Activated T-helper 2 cell treated with anti-CD3 and anti-CD28 coated beads, Interferon-gamma antibody, Interleukin-2, Interleukin-4, amounts not matched to agents 10 μg/mL and 5 μg/mL and 100 μg/mL, durations not matched to agents 14 hours and 24 hours and 36 hours (primary cell): ENCODE data around the gene WAS. TPM values are rescaled to one million over a fixed set of nuclear protein-coding genes. Genes with fewer than 3 reads are reported as not detected.
A peak's percentile ranks its signal among the peaks of the same experiment; 100 is the strongest.
"Not testable (repeated sequence)": the region's sequence is repeated elsewhere in the genome, so short reads cannot be mapped to it uniquely, and the experiment has no call there.

Source experiments
- DNase-seq: peaks from one replicate; pipeline ENCODE4 v3.0.0; 2021; ENCODE audit warnings: low spot score
- H3K27ac Mint-ChIP-seq: one replicate; pipeline ENCODE4 v1.8.0; 2021; ENCODE audit warnings: mixed read lengths
- H3K27me3 Mint-ChIP-seq: one replicate; pipeline ENCODE4 v1.8.0; 2021; ENCODE audit warnings: low read depth, mixed read lengths
- H3K36me3 Mint-ChIP-seq: one replicate; pipeline ENCODE4 v1.8.0; 2021; ENCODE audit warnings: low read depth, mixed read lengths
- H3K4me1 Mint-ChIP-seq: one replicate; pipeline ENCODE4 v1.8.0; 2021; ENCODE audit warnings: low read depth, mixed read lengths
- H3K4me3 Mint-ChIP-seq: one replicate; pipeline ENCODE4 v1.8.0; 2021; ENCODE audit warnings: low read depth, mild to moderate bottlenecking, moderate library complexity, mixed read lengths
- H3K9me3 Mint-ChIP-seq: one replicate; pipeline ENCODE4 v1.8.0; 2021; ENCODE audit warnings: mixed read lengths
- intact Hi-C: fragments of 100-400 bp; cut with micrococcal nuclease; formaldehyde crosslinking; loops from one replicate; pipeline ENCODE4 v1.15.1; 2023
- total RNA-seq: library from RNA; stranded (reverse); gene quantifications from 2 replicates; pipeline ENCODE4 v1.2.3, GENCODE V29; 2022

Gene WAS
- total RNA-seq, 1 donor from 2014 or later: 120 TPM

DNA sequence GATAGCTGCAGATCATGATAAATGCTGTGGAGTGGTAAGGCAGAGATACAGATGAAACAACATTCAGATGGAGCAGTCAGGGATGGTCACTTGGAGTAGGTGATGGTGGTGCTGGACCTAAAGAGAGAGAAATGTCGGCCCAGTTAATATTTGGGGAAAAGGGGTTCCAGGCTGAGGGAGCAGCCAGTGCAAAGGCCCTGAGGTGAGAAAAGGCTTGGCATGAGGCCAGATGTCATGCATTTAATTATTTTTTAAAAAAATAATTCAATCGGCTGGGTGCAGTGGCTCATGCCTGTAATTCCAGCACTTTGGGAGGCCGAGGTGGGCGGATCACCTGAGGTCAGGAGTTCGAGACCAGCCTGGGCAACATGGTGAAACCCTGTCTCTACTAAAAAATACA lies 8.1 kb downstream of the WAS start:
- Mint-ChIP-seq H3K4me1 (peaks cover 22% of the 10 kb centered on the region), H3K36me3 (peaks cover 38% of the 10 kb centered on the region)
- H3K9me3 Mint-ChIP-seq, H3K27ac Mint-ChIP-seq, H3K27me3 Mint-ChIP-seq, H3K4me3 Mint-ChIP-seq, DNase-seq, intact Hi-C loops: not testable (repeated sequence)

DNA sequence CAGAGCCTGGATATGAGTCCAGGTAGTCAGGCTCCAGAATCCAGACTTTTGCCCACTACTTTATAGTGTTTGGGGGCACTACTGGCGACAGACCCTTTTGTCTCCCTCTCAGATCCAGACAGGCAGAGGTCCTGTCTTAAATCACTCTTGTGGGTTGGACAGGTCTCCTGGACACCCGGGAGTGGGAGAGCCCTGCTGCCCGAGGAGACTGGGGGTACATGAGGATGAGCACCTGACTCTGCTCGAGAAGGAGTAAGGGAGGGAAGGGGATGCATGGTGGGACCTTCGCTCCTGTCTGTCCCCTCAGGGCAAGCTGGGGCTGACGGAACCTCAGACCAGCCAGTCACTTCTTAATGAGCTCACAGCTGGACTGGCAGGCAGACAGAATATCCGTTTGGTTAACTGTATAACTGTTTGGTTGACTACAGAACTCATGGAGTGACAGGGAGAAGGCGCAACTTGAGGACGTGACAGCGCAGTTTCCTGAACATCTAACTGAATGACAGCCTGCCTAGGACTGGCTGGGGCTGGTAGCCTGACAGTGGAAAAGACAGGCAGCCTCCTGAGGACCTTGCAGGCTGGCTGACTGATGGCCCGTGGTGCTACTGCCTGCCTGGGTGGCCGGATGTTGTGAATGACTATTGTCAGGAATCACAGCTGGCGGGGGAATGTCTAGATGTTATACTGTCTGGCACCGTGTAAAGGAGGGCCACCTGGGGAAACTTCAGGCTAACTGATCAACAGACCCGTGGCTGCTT lies 11.4 kb downstream of the WAS start:
- peak overlapping the region; percentile 94 for H3K27ac Mint-ChIP-seq
- H3K4me1 Mint-ChIP-seq: peaks cover 26% of the 10 kb centered on the region
- DNase-seq: no peak
- intact Hi-C loops: no loop called here
- no peaks in the 10 kb centered on the region for H3K27me3 Mint-ChIP-seq
- H3K36me3 Mint-ChIP-seq: peaks cover 36% of the 10 kb centered on the region
- no peaks in the 10 kb centered on the region for H3K9me3 Mint-ChIP-seq
- peak overlapping the region; percentile 89 for H3K4me3 Mint-ChIP-seq

DNA sequence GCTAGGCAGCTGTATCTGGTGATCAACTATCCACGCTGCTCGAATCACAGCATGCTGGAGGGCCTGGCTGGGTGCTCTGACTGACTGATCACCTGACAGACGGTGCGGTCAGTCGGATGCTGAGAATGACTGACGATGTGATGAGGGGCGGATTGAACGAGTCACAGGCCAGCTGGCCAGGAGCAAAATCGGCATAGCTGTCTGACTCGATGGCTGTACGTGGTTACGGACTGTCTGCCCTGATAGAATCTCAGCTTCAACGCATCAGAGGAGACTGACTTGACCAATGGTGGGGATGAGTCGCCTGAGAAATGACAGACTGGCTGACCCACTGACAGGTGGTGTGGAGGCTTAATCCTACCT lies 11.9 kb downstream of the WAS start:
- Mint-ChIP-seq H3K4me3 (peak overlapping the region; percentile 89), H3K27me3 (no peaks in the 10 kb centered on the region), H3K9me3 (no peaks in the 10 kb centered on the region), H3K36me3 (peaks cover 35% of the 10 kb centered on the region), H3K4me1 (peaks cover 26% of the 10 kb centered on the region), H3K27ac (peak overlapping the region; percentile 94)
- DNase-seq: no peak
- intact Hi-C loops: no loop called here

DNA sequence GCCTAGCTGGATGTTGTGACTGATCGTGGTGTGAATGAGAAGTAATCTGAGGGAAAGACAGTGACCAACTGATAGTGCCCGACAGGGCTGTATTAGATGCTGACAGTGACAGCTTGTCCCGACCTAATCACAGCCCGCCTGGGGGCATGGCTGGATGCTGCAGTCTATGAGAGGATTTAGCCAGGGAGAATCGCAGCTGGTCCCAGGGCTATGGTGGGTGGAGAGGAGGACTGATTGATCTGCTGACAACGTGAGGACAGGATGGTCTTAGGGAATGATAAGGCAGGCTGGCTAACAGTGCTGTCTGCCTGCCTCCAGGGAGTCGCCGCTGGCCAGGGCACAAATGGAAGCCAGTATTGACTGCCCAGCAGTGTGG lies 12.3 kb downstream of the WAS start:
- peaks cover 26% of the 10 kb centered on the region for H3K4me1 Mint-ChIP-seq
- no peaks in the 10 kb centered on the region for H3K9me3 Mint-ChIP-seq
- H3K27ac Mint-ChIP-seq: peak overlapping the region; percentile 94
- no peak for DNase-seq
- H3K4me3 Mint-ChIP-seq: peak overlapping the region; percentile 89
- peaks cover 35% of the 10 kb centered on the region for H3K36me3 Mint-ChIP-seq
- intact Hi-C loops: loop anchor here (1.0 to 2.0 kb wide), 3 partner anchors 12 to 106 kb away; partner anchors contain the start of gene HDAC6
- H3K27me3 Mint-ChIP-seq: no peaks in the 10 kb centered on the region

DNA sequence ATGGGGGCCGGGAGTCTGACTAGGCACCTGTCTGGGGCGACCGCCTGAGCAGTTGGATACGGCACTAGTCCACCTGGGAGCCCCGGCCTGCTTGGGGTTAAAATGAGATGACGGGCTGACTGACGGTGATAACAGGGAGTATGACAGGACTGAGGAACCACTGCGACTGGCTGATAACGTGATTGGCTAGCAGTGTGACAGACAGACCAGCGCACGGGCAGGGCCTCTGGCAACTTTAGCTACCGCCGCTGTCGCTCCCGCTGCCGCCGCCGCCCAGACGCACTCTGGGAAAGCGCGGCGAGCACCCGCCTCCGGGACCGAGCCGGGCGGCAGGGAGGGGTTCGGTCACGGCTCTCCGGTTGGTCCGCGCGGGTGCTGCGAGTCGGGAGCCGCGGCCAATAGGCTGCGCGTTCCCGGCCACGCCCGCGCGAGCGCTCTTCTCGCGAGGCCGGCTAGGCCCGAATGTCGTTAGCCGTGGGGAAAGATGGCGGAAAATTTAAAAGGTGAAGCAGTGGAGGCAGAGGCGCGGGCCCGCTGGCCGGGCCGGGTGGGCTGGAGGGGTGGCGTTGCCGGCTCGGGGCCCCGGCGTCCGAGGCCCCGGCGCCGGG lies 12.8 kb downstream of the WAS start, which contains the start of gene SUV39H1:
Gene SUV39H1 (plus strand): TSS at position 434 of the 608 bp plus-strand sequence. CDS start 51 bp downstream, at position 485.
- no peaks in the 10 kb centered on the region for H3K9me3 Mint-ChIP-seq

DNA sequence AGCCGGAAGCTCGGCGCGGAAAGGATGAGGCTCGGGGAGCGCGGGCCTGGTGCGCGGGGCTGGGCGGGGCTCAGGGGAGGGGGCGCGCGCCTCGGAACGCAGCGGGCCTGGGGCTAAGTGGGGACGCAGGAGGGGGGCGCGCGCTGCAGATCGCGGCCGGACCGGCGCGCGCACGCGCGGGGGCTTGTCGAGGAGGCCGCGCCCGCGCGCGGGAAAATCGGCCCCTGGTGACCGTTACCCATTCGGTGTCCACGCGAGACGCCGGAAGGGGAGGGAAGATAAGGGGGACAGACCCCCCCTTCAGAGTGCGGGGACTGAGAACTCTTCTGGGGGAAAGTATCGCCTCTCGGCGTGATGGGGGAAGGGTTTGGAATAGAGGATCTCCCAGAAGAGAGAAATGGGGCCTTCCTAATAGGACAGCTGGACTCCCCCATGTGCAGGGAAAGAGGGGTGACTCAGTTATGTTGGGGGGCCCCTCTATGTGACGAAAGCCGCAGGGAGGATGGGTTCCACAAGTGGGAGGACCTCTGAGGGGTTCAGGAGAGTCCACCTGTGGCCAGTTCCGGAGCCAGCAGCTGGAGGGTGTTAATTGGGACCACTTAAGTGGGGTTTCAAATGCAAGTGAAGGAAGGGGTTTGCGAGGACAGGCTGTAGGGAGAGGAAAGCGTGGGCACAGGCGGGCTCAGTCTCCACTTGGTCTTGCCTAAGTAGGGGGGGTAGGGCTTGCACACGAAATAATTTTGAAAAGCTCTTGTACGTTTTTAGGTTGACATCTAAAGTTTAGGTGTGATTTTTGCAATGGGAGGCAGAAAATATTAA lies 13.5 kb downstream of the WAS start:
- intact Hi-C loops: loop anchor here (1.0 to 2.0 kb wide), 4 partner anchors 13 to 105 kb away; partner anchors contain the start of gene HDAC6

More for the DNA sequence above, 12.8 kb downstream of the WAS start, which contains the start of gene SUV39H1:
- DNase-seq: peak; percentile 84
- Mint-ChIP-seq H3K27ac (peak within 1 kb of the TSS; percentile 94), H3K4me3 (peak within 1 kb of the TSS; percentile 94), H3K36me3 (peaks cover 31% of the 10 kb centered on the region), H3K4me1 (peaks cover 26% of the 10 kb centered on the region), H3K27me3 (no peaks in the 10 kb centered on the region)
- intact Hi-C loops: loop anchor here (1.0 to 2.0 kb wide), 3 partner anchors 12 to 106 kb away; partner anchors contain the start of gene HDAC6

DNA sequence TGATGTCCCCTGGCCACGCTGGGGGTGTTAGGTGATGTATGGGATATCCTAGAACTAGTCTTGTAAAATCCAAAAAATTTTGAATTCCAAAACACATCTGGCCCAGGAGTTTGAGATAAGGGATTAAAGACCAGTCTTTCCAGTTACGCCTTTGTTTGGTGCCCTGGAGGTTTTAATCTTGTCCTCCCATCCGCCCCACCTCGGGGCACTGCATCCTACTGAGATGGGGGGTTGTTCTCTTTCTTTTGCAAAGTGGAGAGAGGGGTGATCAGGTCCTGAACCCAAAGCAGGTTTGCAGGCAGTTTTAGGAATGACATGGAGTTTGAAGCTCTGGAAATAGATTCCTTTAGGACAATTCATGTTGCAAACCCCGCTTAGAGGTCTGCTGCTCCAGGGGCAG lies 14.7 kb downstream of the WAS start:
- H3K36me3 Mint-ChIP-seq: peaks cover 39% of the 10 kb centered on the region
- no peaks in the 10 kb centered on the region for H3K27me3 Mint-ChIP-seq
- peak overlapping the region; percentile 94 for H3K4me3 Mint-ChIP-seq
- H3K9me3 Mint-ChIP-seq: no peaks in the 10 kb centered on the region
- H3K4me1 Mint-ChIP-seq: peaks cover 29% of the 10 kb centered on the region
- DNase-seq: no peak
- H3K27ac Mint-ChIP-seq: no peak overlapping the region
- intact Hi-C loops: no loop called here

More for the DNA sequence above, 13.5 kb downstream of the WAS start:
- peak overlapping the region; percentile 94 for H3K27ac Mint-ChIP-seq
- no peaks in the 10 kb centered on the region for H3K9me3 Mint-ChIP-seq
- peaks cover 26% of the 10 kb centered on the region for H3K4me1 Mint-ChIP-seq
- peak overlapping the region; percentile 94 for H3K4me3 Mint-ChIP-seq
- H3K36me3 Mint-ChIP-seq: peaks cover 29% of the 10 kb centered on the region
- no peaks in the 10 kb centered on the region for H3K27me3 Mint-ChIP-seq
- peak; percentile 36 for DNase-seq

DNA sequence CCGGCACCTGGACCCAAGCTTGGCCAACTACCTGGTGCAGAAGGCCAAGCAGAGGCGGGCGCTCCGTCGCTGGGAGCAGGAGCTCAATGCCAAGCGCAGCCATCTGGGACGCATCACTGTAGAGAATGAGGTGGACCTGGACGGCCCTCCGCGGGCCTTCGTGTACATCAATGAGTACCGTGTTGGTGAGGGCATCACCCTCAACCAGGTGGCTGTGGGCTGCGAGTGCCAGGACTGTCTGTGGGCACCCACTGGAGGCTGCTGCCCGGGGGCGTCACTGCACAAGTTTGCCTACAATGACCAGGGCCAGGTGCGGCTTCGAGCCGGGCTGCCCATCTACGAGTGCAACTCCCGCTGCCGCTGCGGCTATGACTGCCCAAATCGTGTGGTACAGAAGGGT lies 16.6 kb downstream of the WAS start:
- intact Hi-C loops: no loop called here
- DNase-seq: no peak
- H3K9me3 Mint-ChIP-seq: no peaks in the 10 kb centered on the region
- no peak overlapping the region for H3K27ac Mint-ChIP-seq
- no peak overlapping the region for H3K4me3 Mint-ChIP-seq
- peaks cover 30% of the 10 kb centered on the region for H3K4me1 Mint-ChIP-seq
- H3K36me3 Mint-ChIP-seq: peaks cover 53% of the 10 kb centered on the region
- H3K27me3 Mint-ChIP-seq: no peaks in the 10 kb centered on the region

DNA sequence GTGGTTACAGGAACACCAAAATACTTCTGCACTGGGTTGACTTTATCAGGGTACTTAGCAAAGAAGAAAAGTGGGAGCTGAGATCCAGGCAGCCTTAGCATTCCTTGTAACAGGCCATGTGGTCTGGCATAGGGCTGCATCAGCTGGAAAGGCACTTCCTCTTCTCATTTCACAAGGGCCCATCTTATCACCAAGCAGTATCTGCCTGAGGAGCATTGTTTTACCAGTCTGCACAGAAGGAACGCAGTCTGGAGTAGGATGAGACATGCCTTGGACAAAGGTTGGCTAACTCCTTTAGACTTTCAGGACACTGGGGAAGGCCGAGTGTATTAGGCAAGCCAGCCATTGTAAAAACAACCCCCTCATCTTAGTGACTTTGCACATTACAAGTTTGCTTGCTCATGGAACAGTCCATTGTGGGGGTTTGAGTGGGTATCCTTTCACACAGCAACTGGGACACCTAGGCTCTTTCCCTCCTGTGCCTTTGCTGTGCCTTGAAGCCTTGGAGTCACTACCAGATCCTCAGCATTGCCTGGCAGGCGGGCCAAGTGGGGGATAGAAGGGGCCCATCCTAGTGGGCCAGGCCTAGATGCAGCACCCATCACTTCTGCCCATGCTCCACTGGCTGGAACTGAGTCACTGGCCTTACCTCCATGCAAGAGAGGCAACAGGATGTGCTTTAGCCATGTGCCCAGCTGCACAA lies 17.5 kb downstream of the WAS start:
- Mint-ChIP-seq H3K4me3 (no peak overlapping the region), H3K27me3 (no peaks in the 10 kb centered on the region), H3K9me3 (no peaks in the 10 kb centered on the region), H3K4me1 (peaks cover 21% of the 10 kb centered on the region), H3K27ac (no peak overlapping the region), H3K36me3 (peaks cover 54% of the 10 kb centered on the region)
- DNase-seq: no peak
- intact Hi-C loops: no loop called here

DNA sequence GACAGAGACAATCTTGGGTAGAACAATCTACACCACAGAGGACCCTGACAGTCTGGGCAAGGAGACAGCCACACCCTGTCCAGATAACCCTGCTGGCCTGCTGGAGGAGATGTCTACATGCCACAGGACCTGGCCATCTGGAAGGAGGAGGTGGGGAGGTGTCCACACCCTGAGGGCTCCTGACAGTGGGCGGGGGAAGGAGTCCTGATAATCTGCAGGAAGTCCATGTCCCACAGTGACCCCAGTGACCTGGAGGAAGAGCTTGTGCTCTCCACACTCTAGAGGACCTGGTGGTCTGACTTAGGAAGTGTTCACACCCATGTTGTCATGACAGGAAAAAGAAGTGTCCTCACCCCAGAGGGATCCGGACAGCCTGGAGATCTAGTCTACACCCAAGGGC lies 18.4 kb downstream of the WAS start:
- no peaks in the 10 kb centered on the region for H3K27me3 Mint-ChIP-seq
- intact Hi-C loops: no loop called here
- H3K9me3 Mint-ChIP-seq: no peaks in the 10 kb centered on the region
- H3K4me3 Mint-ChIP-seq: no peak overlapping the region
- no peak for DNase-seq
- H3K27ac Mint-ChIP-seq: no peak overlapping the region
- H3K36me3 Mint-ChIP-seq: peaks cover 55% of the 10 kb centered on the region
- H3K4me1 Mint-ChIP-seq: peaks cover 19% of the 10 kb centered on the region

DNA sequence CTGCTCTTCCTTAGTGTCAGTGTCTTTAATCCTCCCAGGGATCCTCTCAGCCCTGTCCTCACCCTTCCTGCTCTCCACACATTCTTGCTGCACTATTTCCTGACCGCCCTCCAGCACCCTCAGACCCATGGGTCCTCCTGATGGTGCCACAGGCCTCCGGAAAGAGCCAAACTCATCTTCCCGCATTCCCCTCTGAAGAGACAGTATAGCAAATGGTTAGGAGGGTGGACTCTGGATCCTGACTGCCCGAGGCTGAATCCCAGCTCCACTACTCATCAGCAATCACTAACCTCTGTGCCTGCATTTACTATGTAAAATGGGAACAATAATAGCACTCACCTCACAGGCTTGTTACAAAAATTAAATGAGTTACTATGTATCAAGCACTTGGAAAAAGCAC lies 19.1 kb downstream of the WAS start:
- no peak overlapping the region for H3K4me3 Mint-ChIP-seq
- H3K4me1 Mint-ChIP-seq: peaks cover 14% of the 10 kb centered on the region
- no peaks in the 10 kb centered on the region for H3K9me3 Mint-ChIP-seq
- H3K27ac Mint-ChIP-seq: no peak overlapping the region
- DNase-seq: no peak
- H3K36me3 Mint-ChIP-seq: peaks cover 52% of the 10 kb centered on the region
- intact Hi-C loops: no loop called here
- H3K27me3 Mint-ChIP-seq: no peaks in the 10 kb centered on the region

DNA sequence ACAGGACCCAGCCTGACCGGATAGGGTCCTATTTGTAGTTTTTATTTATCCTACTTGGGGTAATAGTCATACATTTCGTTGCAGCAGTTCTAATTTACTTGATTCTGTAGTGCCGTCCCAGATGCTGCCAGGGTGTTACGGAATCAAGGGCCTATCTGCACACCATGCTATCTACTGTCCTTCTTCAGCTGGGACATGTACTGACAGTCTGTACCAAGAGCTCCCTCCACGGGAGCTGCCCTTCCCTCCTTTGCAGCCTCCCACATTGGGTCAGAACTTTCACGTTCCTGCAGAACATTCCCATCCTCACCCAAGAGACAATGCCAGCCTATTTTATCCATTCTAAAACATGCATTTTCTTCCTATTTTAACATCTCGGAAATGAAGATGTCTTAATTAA lies 19.6 kb downstream of the WAS start:
- DNase-seq: no peak
- H3K4me1 Mint-ChIP-seq: peaks cover 13% of the 10 kb centered on the region
- intact Hi-C loops: no loop called here
- H3K4me3 Mint-ChIP-seq: no peak overlapping the region
- H3K9me3 Mint-ChIP-seq: no peaks in the 10 kb centered on the region
- H3K36me3 Mint-ChIP-seq: peaks cover 57% of the 10 kb centered on the region
- H3K27ac Mint-ChIP-seq: no peak overlapping the region
- H3K27me3 Mint-ChIP-seq: no peaks in the 10 kb centered on the region
